ENCODE data around the gene SCN1A. TPM values are rescaled to one million over a fixed set of nuclear protein-coding genes. Genes with fewer than 3 reads are reported as not detected.
"Not testable (repeated sequence)": the region's sequence is repeated elsewhere in the genome, so short reads cannot be mapped to it uniquely, and the experiment has no call there.

SCN1A gene
- total RNA-seq, 8 experiments from 2014 or later: 0.10 to 50.7 (median 4.1) TPM

DNA sequence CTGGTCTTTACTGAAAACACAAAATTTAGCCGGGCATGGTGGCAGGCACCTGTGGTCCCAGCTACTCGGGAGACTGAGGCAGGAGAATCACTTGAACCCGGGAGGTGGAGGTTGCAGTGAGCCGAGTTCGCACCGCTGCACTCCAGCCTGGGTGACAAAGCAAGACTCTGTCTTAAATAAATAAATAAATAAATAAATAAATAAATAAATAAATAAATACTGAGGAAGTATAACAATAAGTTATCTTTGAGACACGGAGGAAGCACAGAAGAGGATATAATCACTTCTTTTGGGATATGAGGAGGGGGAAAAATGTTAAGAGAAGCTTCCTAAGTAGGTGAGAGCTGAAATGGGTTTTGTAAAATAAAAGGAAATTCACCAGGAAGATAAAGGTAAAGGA, 24.5 kb downstream of the SCN1A start:
- ATAC-seq (replicated peaks in 6 of 8); H3K4me3 ChIP-seq; H3K27ac ChIP-seq; H3K4me1 ChIP-seq (replicated peaks in 1 of 2): not testable (repeated sequence)
- in situ Hi-C loops (cut with MboI; ENCODE audit: low pct_unique_long_range_greater_than_20kb in 2 of 9, low sequenced_read_pairs in 9 of 9, unreplicated experiment in 9 of 9): loop anchor here in 2 of 9 experiments (25.0 kb wide), 1 partner anchor 141 kb away; the partner anchor contains the start of gene TTC21B (in 2 of the 2)
- WGBS, 10 experiments: 48 to 100% (median 91%) methylated on average over 1 to 7 of the region's 7 CpGs; no CpG with 5 or more reads in 1 of the 10 experiments

DNA sequence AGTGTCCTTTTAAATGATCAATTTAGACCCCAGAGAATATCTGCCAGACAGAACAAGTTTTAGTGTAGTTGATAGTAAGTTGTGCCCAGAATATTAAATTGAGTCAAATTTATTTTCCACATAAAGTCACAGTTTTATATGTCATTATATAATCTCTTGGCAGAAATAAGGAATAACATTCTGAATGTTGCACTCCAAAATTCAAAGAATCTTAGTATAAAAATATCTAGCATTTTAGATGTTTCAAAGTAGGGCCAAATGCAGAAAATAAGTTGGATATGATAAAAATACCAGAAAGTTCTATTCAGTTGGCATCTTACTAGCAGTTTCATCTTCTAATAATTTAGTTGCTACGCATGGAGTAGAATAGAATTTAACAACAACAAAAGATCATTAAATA, 33.5 kb downstream of the SCN1A start:
- ATAC-seq (replicated peaks in 6 of 8): no peak

GRCh38 chr2:166092889-166093288, 34.9 kb downstream of the SCN1A start:
- Histone ChIP-seq H3K27ac (no peak overlapping the region), H3K4me3 (no peak overlapping the region), H3K4me1 (replicated peaks in 1 of 2) (peaks cover 5 to 11% of the 10 kb centered on the region in 2 donors)
- in situ Hi-C loops (cut with MboI; ENCODE audit: low pct_unique_long_range_greater_than_20kb in 2 of 9, low sequenced_read_pairs in 9 of 9, unreplicated experiment in 9 of 9): no loop called here
- no peak for ATAC-seq (replicated peaks in 6 of 8)
- 54 to 100% (median 91%) methylated on average over 1 to 3 of the region's 3 CpGs; no CpG with 5 or more reads in 1 of the 10 experiments for WGBS, 10 experiments

More for the DNA sequence above, 33.5 kb downstream of the SCN1A start:
- Histone ChIP-seq H3K27ac (no peak overlapping the region), H3K4me3 (no peak overlapping the region), H3K4me1 (replicated peaks in 1 of 2) (peaks cover 5 to 11% of the 10 kb centered on the region in 2 donors)
- 56 to 100% (median 80%) methylated on average over 1 of the region's 1 CpG; no CpG with 5 or more reads in 1 of the 10 experiments for WGBS, 10 experiments
- in situ Hi-C loops (cut with MboI; ENCODE audit: low pct_unique_long_range_greater_than_20kb in 2 of 9, low sequenced_read_pairs in 9 of 9, unreplicated experiment in 9 of 9): no loop called here

GRCh38 chr2:166091439-166091838, 36.4 kb downstream of the SCN1A start:
- Histone ChIP-seq H3K27ac (no peak overlapping the region), H3K4me3 (peak overlapping the region in 2 of 5 donors; percentile 3 to 12), H3K4me1 (replicated peaks in 1 of 2) (peaks cover 5 to 11% of the 10 kb centered on the region in 2 donors)
- ATAC-seq (replicated peaks in 6 of 8): peak in 5 of 8 experiments; percentile 91 to 96 (median 92)
- 0 to 62% (median 19%) methylated on average over 1 to 3 of the region's 3 CpGs for WGBS, 10 experiments
- in situ Hi-C loops (cut with MboI; ENCODE audit: low pct_unique_long_range_greater_than_20kb in 2 of 9, low sequenced_read_pairs in 9 of 9, unreplicated experiment in 9 of 9): no loop called here

DNA sequence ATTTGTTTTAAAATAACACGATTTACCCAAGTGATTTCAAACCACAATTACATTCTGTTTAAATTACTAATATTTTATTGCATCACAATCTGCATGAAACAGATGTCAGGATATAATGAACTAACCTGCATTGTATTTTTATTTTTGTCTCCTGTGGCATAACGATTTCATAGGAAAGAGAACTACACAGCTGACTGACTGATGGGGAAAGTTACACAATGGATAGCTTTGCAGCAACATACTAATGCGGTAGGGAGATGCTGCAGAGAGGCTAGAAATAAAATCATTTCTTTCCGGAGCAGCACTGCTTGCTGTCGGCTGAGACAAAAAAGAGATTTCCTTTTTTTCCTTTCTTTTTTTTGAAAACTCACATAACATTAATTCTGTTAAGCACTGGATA, 36.9 kb downstream of the SCN1A start:
- WGBS, 10 experiments: 15 to 66% (median 32%) methylated on average over 2 to 5 of the region's 5 CpGs
- Histone ChIP-seq H3K4me1 (replicated peaks in 1 of 2) (peaks cover 5 to 11% of the 10 kb centered on the region in 2 donors), H3K4me3 (peak overlapping the region in 2 of 5 donors; percentile 3 to 12), H3K27ac (no peak overlapping the region)
- ATAC-seq (replicated peaks in 6 of 8): peak in 4 of 8 experiments; percentile 63 to 83 (median 66)
- in situ Hi-C loops (cut with MboI; ENCODE audit: low pct_unique_long_range_greater_than_20kb in 2 of 9, low sequenced_read_pairs in 9 of 9, unreplicated experiment in 9 of 9): no loop called here

DNA sequence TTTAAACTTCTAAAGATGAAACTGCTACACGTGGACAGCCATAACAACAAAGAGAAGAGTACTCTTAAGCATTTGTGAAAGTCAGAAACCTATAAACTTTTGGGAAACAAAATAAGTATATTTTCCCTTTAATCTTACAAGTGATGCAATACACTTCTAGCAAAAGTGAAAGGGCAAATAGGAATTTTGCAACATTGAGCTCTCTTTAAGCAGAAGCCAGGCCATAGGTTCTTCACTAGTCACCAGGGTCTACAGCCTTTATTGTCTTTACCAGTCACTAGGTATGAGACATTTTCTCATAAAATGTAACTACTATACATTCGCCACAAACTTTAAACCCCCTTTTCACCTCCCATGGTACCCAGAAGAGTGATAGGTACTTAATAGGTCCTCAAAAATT, 37.5 kb downstream of the SCN1A start:
- in situ Hi-C loops (cut with MboI; ENCODE audit: low pct_unique_long_range_greater_than_20kb in 2 of 9, low sequenced_read_pairs in 9 of 9, unreplicated experiment in 9 of 9): no loop called here
- no peak overlapping the region for H3K27ac ChIP-seq
- 0 to 100% (median 100%) methylated on average over 1 to 2 of the region's 2 CpGs; no CpG with 5 or more reads in 1 of the 10 experiments for WGBS, 10 experiments

DNA sequence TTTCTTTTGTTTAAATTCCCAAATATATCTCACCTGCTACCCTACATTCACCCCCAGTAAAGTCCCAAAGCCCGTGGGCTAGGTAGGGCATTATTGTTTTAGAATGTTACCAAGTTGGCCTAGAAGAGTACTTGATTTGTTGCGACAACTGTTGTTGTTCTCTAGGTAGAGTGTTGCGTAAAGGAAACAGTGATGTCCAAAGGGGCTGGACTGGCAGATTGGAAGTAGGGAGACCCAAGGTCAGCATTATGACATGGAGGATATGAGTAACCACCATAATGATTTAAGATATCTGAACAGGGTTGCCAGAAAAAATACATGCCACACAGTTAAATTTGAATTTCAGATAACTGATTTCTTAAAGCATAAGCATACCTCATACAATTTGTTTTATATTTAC, 39.2 kb downstream of the SCN1A start:
- in situ Hi-C loops (cut with MboI; ENCODE audit: low pct_unique_long_range_greater_than_20kb in 2 of 9, low sequenced_read_pairs in 9 of 9, unreplicated experiment in 9 of 9): no loop called here
- ATAC-seq (replicated peaks in 6 of 8): no peak
- WGBS, 10 experiments: 13 to 100% (median 85%) methylated on average over 1 to 3 of the region's 3 CpGs; no CpG with 5 or more reads in 2 of the 10 experiments
- Histone ChIP-seq H3K27ac (no peak overlapping the region), H3K4me3 (no peak overlapping the region), H3K4me1 (replicated peaks in 1 of 2) (peaks cover 5 to 18% of the 10 kb centered on the region in 2 donors)

More for the DNA sequence above, 37.5 kb downstream of the SCN1A start:
- peaks cover 5 to 11% of the 10 kb centered on the region in 2 donors for H3K4me1 ChIP-seq (replicated peaks in 1 of 2)
- ATAC-seq (replicated peaks in 6 of 8): no peak
- H3K4me3 ChIP-seq: no peak overlapping the region

GRCh38 chr2:166084301-166084700, 43.5 kb downstream of the SCN1A start:
- peaks cover 0 to 7% of the 10 kb centered on the region in 2 donors for H3K4me1 ChIP-seq (replicated peaks in 1 of 2)
- in situ Hi-C loops (cut with MboI; ENCODE audit: low pct_unique_long_range_greater_than_20kb in 2 of 9, low sequenced_read_pairs in 9 of 9, unreplicated experiment in 9 of 9): no loop called here
- H3K4me3 ChIP-seq: no peak overlapping the region
- ATAC-seq (replicated peaks in 6 of 8): peak in 2 of 8 experiments; percentile 7 to 18
- no peak overlapping the region for H3K27ac ChIP-seq

DNA sequence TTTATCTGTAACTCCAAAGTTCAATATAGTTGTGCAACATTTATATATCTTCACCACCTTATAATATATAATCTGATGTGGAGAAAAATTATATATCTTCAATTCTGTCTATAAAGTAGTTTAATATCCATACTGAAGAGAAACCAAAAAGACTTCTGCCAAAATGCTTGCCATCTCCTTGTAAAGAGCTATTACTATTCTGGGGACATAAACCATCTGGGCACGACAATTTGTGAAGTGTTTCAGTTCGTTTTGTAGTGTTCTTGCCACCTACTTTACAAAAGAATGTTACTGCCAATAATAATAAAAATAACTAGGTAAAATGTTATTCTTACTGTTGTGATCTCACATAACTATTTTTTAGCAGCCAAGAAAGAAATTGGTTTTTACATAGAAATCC, 45.1 kb downstream of the SCN1A start:
- ATAC-seq (replicated peaks in 6 of 8): no peak
- in situ Hi-C loops (cut with MboI; ENCODE audit: low pct_unique_long_range_greater_than_20kb in 2 of 9, low sequenced_read_pairs in 9 of 9, unreplicated experiment in 9 of 9): no loop called here
- H3K4me3 ChIP-seq: no peak overlapping the region
- H3K27ac ChIP-seq: no peak overlapping the region
- H3K4me1 ChIP-seq (replicated peaks in 1 of 2): peaks cover 0 to 7% of the 10 kb centered on the region in 2 donors
- 0 to 100% (median 74%) methylated on average over 1 to 2 of the region's 2 CpGs; no CpG with 5 or more reads in 1 of the 10 experiments for WGBS, 10 experiments

DNA sequence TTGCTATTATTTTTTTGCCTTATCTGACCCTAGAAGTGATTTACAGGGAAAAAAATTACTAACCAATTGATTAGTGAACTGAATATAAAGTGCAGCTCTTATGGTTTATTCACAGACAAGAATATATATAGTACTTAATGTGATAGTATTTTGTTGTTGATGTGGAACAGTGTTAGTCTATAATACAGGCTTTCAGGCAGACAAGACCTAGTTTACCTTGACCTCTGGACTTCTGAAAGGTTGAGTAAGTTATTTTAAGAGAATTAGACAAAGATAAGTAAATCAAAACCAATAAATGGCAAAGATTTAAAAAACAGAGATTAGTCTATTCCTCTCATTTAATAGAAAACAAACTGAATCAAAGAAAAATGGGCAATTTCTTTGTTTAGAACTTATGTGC, 46.0 kb downstream of the SCN1A start:
- ATAC-seq (replicated peaks in 6 of 8): no peak
- Histone ChIP-seq H3K4me3 (no peak overlapping the region), H3K4me1 (replicated peaks in 1 of 2) (peaks cover 0 to 7% of the 10 kb centered on the region in 2 donors), H3K27ac (no peak overlapping the region)
- in situ Hi-C loops (cut with MboI; ENCODE audit: low pct_unique_long_range_greater_than_20kb in 2 of 9, low sequenced_read_pairs in 9 of 9, unreplicated experiment in 9 of 9): no loop called here

GRCh38 chr2:166081131-166081632, 46.6 kb downstream of the SCN1A start:
- in situ Hi-C loops (cut with MboI; ENCODE audit: low pct_unique_long_range_greater_than_20kb in 2 of 9, low sequenced_read_pairs in 9 of 9, unreplicated experiment in 9 of 9): no loop called here
- WGBS, 10 experiments: 0 to 96% (median 55%) methylated on average over 1 to 4 of the region's 4 CpGs
- H3K4me3 ChIP-seq: no peak overlapping the region
- peaks cover 0 to 7% of the 10 kb centered on the region in 2 donors for H3K4me1 ChIP-seq (replicated peaks in 1 of 2)
- ATAC-seq (replicated peaks in 6 of 8): no peak
- H3K27ac ChIP-seq: no peak overlapping the region

GRCh38 chr2:166074430-166074829, 53.4 kb downstream of the SCN1A start:
- Histone ChIP-seq H3K4me1 (replicated peaks in 1 of 2) (no peaks in the 10 kb centered on the region), H3K27ac (no peak overlapping the region), H3K4me3 (no peak overlapping the region)
- 0 to 100% (median 92%) methylated on average over 1 to 2 of the region's 2 CpGs; no CpG with 5 or more reads in 2 of the 10 experiments for WGBS, 10 experiments
- in situ Hi-C loops (cut with MboI; ENCODE audit: low pct_unique_long_range_greater_than_20kb in 2 of 9, low sequenced_read_pairs in 9 of 9, unreplicated experiment in 9 of 9): no loop called here
- no peak for ATAC-seq (replicated peaks in 6 of 8)

- no peaks in the 10 kb centered on the region for H3K4me1 ChIP-seq (replicated peaks in 1 of 2)
- ATAC-seq (replicated peaks in 6 of 8): no peak
- in situ Hi-C loops (cut with MboI; ENCODE audit: low pct_unique_long_range_greater_than_20kb in 2 of 9, low sequenced_read_pairs in 9 of 9, unreplicated experiment in 9 of 9): no loop called here
- no peak overlapping the region for H3K4me3 ChIP-seq
- 0 to 100% (median 64%) methylated on average over 1 to 2 of the region's 2 CpGs for WGBS, 10 experiments
- H3K27ac ChIP-seq: no peak overlapping the region
Observed at GRCh38 chr2:166074011-166074410, 53.8 kb downstream of the SCN1A start.

DNA sequence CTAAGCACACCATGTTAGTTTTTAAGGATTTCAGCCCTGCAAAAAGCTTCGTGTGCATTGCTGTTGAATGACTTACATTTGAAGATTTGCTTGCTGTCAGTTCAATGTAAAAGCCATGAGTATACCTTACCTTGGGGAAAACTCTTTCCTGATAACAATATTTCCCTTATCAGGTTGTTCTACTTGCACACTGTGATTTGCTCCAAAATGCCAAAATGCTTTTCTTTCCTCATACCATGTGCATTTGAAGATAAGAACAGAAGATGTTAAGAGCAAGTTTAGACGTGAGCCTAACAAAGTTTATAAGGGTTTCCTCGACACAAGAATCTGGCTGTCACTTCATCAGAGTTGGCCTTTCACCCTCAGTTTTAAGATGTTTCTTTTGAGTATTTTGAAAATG, 57.6 kb downstream of the SCN1A start:
- WGBS, 10 experiments: 0 to 87% (median 57%) methylated on average over 1 to 3 of the region's 3 CpGs; no CpG with 5 or more reads in 1 of the 10 experiments
- in situ Hi-C loops (cut with MboI; ENCODE audit: low pct_unique_long_range_greater_than_20kb in 2 of 9, low sequenced_read_pairs in 9 of 9, unreplicated experiment in 9 of 9): no loop called here

More for the DNA sequence above, 57.6 kb downstream of the SCN1A start:
- Histone ChIP-seq H3K27ac (no peak overlapping the region), H3K4me1 (replicated peaks in 1 of 2) (no peaks in the 10 kb centered on the region), H3K4me3 (no peak overlapping the region)
- ATAC-seq (replicated peaks in 6 of 8): no peak

Measured in motor neuron (in vitro differentiated cells).